ENCODE measurements around the gene SLC1A3.
"Not testable (repeated sequence)": the region's sequence is repeated elsewhere in the genome, so short reads cannot be mapped to it uniquely, and the experiment has no call there.

The SLC1A3 gene

GRCh38 chr5:36643162-36643561 lies 36.8 kb downstream of the SLC1A3 start:
- DNase-seq (ENCODE audit: low read depth): no peak

GRCh38 chr5:36643841-36644240 lies 37.4 kb downstream of the SLC1A3 start:
- DNase-seq (ENCODE audit: low read depth); H3K4me3 ChIP-seq (ENCODE audit: low read depth, low read length): not testable (repeated sequence)

More at GRCh38 chr5:36643162-36643561, 36.8 kb downstream of the SLC1A3 start:
- H3K4me3 ChIP-seq (ENCODE audit: low read depth, low read length): no peak overlapping the region
- TF ChIP-seq POLR2A (IDR thresholded peaks at IDR 0.05; ENCODE audit: extremely low read depth, insufficient read length) (no peak), MYC (IDR thresholded peaks at IDR 0.05; ENCODE audit: low read depth, low read length) (no peak), MAX (IDR thresholded peaks at IDR 0.05; ENCODE audit: low read depth, low read length) (no peak)

DNA sequence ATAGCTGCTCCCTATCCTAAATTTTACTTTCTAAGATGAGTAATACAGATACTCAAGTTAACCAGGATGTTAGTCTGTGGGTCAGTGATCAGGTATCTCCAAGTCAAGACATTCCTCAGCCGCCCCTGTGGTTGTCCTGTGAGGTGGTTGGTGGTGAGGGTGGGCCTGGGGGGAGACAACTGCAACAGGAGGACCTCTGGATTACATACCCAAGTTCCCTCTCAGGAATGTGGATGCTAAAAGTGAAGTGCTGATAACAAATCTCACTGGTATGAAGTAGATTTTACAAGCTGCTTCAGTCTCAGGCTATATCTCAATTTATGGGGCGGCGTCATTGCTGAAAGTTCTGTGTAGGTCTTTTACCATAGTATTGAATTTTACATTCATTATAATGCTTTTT lies 38.3 kb downstream of the SLC1A3 start:
- H3K4me3 ChIP-seq (ENCODE audit: low read depth, low read length): no peak overlapping the region
- no peak for TF ChIP-seq POLR2A (IDR thresholded peaks at IDR 0.05; ENCODE audit: extremely low read depth, insufficient read length)
- DNase-seq (ENCODE audit: low read depth): no peak

DNA sequence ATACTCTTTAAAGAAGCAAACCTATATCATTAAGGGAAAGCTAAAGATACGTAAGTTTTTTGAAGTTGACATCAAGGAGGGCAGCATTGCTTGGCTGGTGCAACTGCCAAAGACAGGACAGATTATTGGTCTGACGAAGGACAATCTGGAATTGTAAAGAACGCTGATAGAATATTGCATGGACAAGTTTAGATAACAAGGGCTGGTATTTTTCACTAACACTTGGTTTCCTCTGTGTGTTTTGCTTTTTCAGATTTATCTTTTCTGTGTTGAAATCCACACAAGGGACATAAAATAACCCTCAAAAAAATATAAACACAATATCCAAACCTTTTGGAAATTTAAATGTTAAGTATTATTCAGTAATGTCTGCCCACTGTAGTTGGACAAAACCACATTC lies 39.7 kb downstream of the SLC1A3 start:
- TF ChIP-seq POLR2A (IDR thresholded peaks at IDR 0.05; ENCODE audit: extremely low read depth, insufficient read length): no peak
- TF ChIP-seq MAX (IDR thresholded peaks at IDR 0.05; ENCODE audit: low read depth, low read length): no peak
- no peak for TF ChIP-seq MYC (IDR thresholded peaks at IDR 0.05; ENCODE audit: low read depth, low read length)
- no peak overlapping the region for H3K4me3 ChIP-seq (ENCODE audit: low read depth, low read length)
- no peak for DNase-seq (ENCODE audit: low read depth)

DNA sequence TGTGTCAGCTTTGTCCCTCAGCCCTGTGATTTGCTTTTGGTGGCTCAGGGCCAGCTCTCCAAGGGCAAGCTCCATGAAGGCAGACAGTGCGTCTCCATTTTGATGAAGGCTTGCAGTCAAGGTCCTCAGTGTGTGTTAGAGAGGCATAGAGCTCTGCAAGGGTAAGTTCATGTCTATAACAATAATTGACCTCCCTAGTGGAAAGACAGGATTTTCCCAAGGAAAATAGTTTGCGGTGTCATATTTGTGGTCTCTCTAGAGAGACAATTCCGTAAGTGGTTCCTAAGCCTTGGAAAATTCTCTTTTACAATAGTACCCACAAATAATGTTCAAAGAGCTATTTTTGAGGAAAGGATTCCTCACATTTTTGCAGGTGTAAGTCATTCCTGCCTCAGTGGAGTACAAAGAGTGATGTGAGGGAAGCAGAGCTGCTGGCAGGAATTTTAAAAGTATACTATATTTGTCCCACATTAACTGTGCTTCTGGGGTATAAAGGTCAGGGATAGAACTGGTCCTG lies 40.2 kb downstream of the SLC1A3 start:
- no peak for DNase-seq (ENCODE audit: low read depth)
- TF ChIP-seq MAX (IDR thresholded peaks at IDR 0.05; ENCODE audit: low read depth, low read length): no peak
- TF ChIP-seq MYC (IDR thresholded peaks at IDR 0.05; ENCODE audit: low read depth, low read length): no peak
- TF ChIP-seq CTCF (IDR thresholded peaks at IDR 0.05; ENCODE audit: low read depth, low read length): no peak
- TF ChIP-seq POLR2A (IDR thresholded peaks at IDR 0.05; ENCODE audit: extremely low read depth, insufficient read length): no peak
- H3K4me3 ChIP-seq (ENCODE audit: low read depth, low read length): no peak overlapping the region

DNA sequence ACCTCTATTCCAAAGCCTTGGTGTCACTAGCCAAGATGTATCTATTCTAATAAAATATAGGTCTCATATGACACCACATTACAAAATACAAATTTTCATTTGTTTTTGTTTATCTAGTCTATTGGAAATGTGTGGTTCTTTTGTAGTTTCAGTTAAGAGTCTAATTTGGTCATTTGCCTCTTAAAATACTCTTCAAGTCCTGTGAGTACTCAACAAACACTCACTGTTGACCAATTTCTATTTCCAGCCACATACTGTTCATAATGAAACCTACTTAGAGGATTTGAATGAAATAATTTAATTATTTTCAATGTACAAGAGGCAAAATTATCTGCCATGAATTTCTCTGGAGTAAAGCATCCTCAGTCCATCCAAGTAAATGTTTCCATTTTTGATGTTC lies 40.6 kb downstream of the SLC1A3 start:
- H3K4me3 ChIP-seq (ENCODE audit: low read depth, low read length): no peak overlapping the region
- TF ChIP-seq CTCF (IDR thresholded peaks at IDR 0.05; ENCODE audit: low read depth, low read length): no peak
- TF ChIP-seq POLR2A (IDR thresholded peaks at IDR 0.05; ENCODE audit: extremely low read depth, insufficient read length): no peak
- no peak for TF ChIP-seq MYC (IDR thresholded peaks at IDR 0.05; ENCODE audit: low read depth, low read length)
- no peak for TF ChIP-seq MAX (IDR thresholded peaks at IDR 0.05; ENCODE audit: low read depth, low read length)
- no peak for DNase-seq (ENCODE audit: low read depth)

- TF ChIP-seq CTCF (IDR thresholded peaks at IDR 0.05; ENCODE audit: low read depth, low read length) (no peak), MYC (IDR thresholded peaks at IDR 0.05; ENCODE audit: low read depth, low read length) (no peak), MAX (IDR thresholded peaks at IDR 0.05; ENCODE audit: low read depth, low read length) (no peak), POLR2A (IDR thresholded peaks at IDR 0.05; ENCODE audit: extremely low read depth, insufficient read length) (no peak)
- H3K4me3 ChIP-seq (ENCODE audit: low read depth, low read length): no peak overlapping the region
Observed at GRCh38 chr5:36648426-36648825, 42.0 kb downstream of the SLC1A3 start.

More at GRCh38 chr5:36648426-36648825, 42.0 kb downstream of the SLC1A3 start:
- no peak for DNase-seq (ENCODE audit: low read depth)

All from NB4 (cell line).